Stromal cell of bone marrow (primary cell): Measurements from ENCODE around the gene RARB.

Experiments used
- DNase-seq: peaks from one replicate; pipeline ENCODE4 v3.0.0-alpha.2; 2012; ENCODE audit warnings: low read depth

RARB gene

DNA sequence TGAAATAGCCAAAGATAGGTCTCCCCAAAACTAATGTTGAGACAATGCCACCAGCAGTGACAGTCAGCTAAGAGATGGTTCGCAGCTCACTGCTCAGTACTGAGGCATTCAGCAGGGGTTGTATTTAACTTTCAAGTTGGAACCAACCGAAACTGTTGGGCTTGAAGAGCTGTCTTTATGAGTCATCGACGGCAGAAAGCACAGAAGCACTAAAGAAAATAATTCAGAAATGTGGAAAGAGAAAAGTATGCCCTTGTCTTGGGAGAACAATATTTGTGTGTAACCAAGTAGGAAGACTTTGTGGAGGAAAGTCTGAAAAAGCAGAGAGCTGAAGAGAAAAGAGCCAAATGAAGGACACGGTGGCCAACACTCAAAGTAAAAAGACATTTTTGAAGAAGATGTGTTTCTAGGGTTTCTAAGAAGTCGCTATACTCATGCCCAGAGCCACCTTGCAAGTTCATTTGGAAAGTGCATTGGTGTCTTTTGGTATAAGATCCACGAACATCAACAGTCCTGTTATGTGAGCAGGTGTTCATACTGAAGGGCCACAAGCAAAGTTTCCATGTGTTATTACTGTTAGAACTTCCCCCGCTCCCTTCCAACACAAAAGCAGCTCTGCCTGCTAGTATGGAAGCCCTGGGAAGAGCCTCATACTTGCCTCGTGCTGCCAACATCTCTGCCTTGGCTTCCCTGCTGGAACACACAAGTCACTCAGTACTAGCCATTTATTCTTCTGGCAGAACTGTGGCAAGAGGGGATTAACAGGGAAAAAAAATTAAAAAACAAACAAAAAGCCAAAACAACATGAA lies 4.1 kb upstream of the RARB start:
- peak; percentile 78 for DNase-seq

DNA sequence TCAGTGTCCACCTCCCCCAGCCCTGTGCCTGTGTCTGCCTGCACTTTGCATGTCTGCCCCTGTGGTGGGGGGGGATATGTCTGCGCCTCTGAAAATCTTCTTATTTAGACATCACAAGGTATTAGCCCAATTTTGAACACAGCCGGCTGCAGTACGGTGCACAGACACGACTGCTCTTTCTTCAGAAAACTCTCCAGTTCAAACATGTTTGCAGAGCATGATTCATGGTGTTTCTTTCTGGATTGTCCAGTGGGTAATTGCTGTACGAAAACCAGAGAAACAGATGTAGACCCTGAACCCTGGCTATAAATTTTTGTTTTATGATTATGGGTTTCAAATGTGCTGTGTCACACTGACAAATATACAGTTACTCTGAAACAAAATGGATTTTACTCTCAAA lies 3.4 kb upstream of the RARB start:
- DNase-seq: no peak

GRCh38 chr3:25426408-25426807 lies 1.7 kb upstream of the RARB start:
- DNase-seq: no peak

GRCh38 chr3:25427155-25427554 lies 908 bp upstream of the RARB start:
- no peak for DNase-seq

DNA sequence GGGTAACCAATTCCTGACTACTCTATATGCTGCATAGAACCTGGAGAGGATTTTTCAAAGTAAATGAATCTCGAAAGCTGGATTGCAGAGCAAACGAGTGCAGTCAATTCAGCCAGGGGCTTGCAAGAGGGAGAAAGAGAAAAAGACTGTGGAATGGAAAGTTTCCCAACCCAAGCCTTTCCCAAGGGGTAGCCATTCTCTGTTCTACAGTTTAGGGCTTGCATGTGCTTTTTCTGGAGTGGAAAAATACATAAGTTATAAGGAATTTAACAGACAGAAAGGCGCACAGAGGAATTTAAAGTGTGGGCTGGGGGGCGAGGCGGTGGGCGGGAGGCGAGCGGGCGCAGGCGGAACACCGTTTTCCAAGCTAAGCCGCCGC lies 511 bp upstream of the RARB start:
- no peak for DNase-seq

- DNase-seq: no peak
Observed at GRCh38 chr3:25428789-25429335, 799 bp downstream of the RARB start.

GRCh38 chr3:25429361-25430286 lies 1.6 kb downstream of the RARB start:
- no peak for DNase-seq

DNA sequence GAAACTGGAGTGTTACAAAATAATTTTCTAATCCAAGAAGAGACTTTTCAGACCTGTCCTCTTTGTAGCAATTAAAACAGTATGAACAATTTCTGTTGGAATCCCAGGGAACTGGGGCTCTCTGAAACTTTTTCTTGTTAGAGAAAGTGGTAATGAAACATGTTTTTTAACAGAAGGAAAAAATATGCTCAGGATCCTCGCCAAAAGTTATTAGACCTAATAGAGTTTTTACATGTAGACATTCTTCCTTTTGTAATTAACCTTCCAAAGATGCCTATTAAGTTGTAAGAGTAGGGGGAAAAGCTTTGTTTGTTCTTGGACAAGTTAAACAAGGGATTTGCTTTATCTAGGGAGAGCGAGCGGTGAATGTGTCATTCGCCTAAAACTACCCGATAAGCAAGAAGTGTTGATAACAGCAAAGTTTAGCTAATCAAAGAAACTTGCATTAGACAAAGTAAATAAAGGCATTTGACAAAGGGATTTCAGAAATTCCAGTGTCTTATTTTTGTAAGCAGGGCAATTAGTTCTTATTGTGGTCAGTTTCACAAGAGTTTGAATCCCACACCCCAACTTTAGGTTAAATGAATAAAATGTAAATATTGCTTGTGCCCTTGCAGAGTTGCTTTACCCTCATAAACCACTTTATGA lies 2.3 kb downstream of the RARB start:
- no peak for DNase-seq

- DNase-seq: no peak
Observed at GRCh38 chr3:25430935-25431770, 3.1 kb downstream of the RARB start.

GRCh38 chr3:25432176-25432720 lies 4.2 kb downstream of the RARB start:
- no peak for DNase-seq

- DNase-seq: no peak
Observed at GRCh38 chr3:25433106-25433505, 5.0 kb downstream of the RARB start.

DNA sequence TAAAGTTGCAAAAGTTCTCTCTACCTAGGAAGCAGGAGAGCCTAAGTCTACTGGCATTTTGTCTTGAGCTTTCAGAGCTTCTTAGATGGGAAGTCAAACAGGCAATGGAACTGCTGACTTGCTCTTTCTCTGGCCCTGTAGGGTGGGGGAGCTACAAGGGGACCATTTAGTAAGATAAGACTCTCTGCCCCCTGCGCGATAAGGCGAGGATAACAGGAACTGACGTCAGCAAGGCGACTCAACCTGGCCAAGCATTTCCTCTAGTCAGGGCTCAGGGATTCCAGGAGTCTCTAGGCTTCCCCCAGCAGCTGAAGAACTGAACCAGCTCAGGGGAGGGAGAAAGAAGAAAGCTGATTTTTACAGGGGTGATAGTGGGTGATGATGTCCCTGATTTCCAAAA lies 5.8 kb downstream of the RARB start:
- DNase-seq: no peak

- no peak for DNase-seq
Observed at GRCh38 chr3:25437953-25438352, 9.9 kb downstream of the RARB start.

GRCh38 chr3:25438791-25439555 lies 10.9 kb downstream of the RARB start:
- no peak for DNase-seq

GRCh38 chr3:25441234-25441856 lies 13.3 kb downstream of the RARB start:
- DNase-seq: no peak

DNA sequence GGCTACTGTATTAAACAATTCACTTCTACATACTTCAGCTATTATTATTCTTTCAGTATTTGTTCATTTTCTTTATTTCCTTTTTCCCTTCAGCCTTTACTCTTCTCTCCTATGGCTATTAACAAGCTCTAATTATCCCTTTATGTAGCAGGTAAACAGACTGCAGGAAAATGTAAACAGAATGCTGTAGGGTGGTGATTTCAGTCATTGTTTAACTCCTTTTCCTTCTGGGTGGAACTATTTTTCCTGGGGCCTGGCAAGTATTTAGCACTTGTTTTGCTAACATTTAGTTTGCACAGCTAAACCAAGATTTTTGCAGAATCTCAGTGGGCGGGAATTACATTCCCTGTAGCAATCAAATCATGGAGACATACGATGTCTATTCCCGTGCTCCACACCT lies 14.4 kb downstream of the RARB start:
- no peak for DNase-seq

DNA sequence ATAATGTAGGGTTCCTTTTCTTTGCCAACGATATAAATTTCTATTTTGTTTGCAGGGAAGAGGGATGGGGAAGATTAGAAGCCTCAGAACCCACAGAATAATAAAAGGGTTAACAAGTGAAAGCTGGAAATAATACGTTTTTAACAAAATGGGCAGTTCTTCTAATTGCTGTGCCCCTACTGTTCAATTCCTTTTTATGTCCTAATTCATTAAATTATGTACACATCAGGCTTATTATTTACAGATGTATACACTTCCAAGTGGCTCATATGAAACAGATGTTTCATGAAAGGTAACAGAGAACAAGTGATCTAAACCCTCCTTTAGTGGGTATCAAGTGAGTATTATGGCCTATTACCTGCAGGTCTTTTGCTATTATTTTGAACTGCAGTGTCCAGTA lies 16.2 kb downstream of the RARB start:
- no peak for DNase-seq

DNA sequence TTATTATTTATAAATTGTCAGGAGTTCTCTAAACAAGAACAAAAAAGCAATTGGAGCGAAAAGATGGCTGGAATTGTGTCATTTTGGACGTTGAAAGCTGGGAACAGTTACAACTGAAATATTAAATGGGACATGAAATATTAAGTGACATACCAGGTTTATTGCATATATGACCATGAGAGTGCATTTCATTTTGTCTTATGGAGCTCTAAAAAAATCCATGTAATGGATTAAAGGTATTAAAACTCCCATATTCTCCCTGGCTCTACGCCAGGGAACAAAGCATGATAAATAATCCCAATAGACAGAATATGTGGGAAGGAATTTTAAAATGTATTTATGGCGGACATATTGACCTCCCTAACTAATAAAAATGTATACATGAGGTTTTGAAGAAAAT lies 17.7 kb downstream of the RARB start:
- no peak for DNase-seq

DNA sequence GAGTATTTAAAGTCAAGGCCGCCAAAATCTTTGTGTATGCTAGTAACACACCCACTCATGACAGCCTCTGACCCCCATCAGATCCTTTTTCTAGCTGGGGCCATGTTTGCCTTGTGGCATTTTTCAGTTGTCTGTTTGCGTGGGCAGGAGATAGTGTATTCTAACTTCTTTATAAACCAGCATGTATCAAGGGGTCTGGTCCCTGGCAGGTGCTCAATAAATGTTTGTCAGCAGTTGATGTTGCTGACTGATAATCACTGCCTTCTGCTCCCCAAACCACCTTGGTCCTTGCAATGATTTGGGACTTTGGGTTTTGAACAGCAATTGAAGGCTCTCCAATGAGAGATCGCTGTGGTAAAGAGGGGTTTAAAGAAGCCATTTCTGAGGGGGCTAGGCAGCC lies 19.2 kb downstream of the RARB start:
- DNase-seq: no peak

- DNase-seq: no peak
Observed at GRCh38 chr3:25447925-25448324, 19.9 kb downstream of the RARB start.
